Fibroblast of gingiva (primary cell): ENCODE results near the gene FKBP7.
A peak's percentile ranks its signal among the peaks of the same experiment; 100 is the strongest.
"Not testable (repeated sequence)": the region's sequence is repeated elsewhere in the genome, so short reads cannot be mapped to it uniquely, and the experiment has no call there.

ENCODE experiments used
- DNase-seq: peaks from one replicate; pipeline ENCODE4 v3.0.0-alpha.2; 2011; ENCODE audit warnings: low read depth

Gene FKBP7

DNA sequence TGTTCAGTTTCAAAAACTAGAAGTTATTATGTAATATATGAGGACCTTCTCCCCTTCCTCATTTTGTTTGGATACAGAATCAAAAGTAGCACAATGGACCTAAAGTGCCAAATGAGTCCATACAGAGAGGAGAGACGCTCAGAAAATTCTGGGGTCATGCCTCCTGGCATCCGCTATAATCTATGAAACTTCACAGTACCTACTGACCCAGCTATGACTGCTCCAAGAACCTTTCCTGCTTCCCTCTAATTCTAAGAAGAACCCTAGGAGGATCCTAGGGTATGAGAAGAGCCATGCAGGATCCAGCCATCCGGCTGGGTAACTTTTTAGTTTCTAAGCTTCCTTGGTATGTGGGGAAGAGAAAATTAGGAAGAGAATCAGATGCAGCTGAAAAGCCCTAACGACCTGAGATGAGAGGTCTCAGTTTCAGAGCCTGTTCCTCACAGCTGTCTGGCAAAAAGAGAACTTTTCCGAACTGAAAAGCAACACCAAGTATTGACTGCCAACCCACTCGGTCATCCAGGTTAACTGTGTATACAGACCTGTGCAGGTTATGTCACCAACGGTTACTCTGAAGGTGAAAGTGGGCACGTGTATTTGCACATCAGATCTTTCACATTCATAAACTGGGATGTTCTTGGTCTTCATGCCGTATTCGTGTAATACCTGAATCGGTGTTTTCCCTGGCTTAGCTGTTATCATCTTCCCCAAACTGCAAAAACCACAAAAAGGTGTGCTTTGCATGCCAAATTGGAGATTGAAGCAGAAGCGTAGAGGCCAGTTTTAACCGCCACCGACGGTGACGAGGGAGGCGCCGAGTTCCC, 28.5 kb downstream of the FKBP7 start:
- DNase-seq = peak; percentile 6

GRCh38 chr2:178448968-178449661, 29.3 kb downstream of the FKBP7 start:
- no peak for DNase-seq

DNA sequence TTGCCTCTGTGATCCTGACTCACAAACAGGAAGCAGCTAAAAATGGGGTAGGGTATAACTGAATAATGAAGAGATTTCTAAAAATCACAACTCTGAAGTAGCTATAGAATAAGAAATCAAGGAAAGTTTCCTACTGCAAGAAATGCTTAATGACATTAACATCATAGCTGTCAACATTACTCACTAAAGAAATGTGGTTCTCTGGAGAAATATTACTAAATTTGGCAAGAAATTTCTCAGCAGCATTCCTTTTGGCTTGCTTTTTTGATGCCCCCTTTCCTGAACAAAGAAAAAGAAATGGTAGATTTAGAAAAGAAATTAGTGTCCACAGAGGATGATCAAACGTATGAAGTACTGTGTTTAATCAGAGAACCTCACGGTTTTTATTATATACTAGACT, 37.0 kb downstream of the FKBP7 start:
- no peak for DNase-seq

DNA sequence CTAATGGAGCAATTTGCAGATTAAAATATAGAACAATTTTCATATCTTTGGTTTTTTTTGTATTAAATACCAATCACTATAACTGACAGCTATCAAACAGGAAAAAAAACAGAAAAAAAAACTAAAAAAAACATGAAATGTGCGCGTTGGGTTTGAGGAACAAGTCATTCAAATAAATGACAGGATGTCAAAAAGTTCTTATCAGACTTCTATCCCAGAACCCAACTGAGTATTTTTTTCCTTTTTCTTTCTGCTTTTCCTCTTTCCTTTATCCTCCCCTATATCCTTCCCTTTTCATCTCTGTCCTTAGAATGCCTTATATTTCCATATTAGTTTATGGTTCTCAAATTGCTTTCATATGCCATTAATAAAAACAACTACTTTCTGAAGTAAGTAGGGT, 41.7 kb downstream of the FKBP7 start:
- no peak for DNase-seq

GRCh38 chr2:178429336-178429735, 49.1 kb downstream of the FKBP7 start:
- DNase-seq = no peak

GRCh38 chr2:178428396-178428806, 50.0 kb downstream of the FKBP7 start:
- DNase-seq = no peak

DNA sequence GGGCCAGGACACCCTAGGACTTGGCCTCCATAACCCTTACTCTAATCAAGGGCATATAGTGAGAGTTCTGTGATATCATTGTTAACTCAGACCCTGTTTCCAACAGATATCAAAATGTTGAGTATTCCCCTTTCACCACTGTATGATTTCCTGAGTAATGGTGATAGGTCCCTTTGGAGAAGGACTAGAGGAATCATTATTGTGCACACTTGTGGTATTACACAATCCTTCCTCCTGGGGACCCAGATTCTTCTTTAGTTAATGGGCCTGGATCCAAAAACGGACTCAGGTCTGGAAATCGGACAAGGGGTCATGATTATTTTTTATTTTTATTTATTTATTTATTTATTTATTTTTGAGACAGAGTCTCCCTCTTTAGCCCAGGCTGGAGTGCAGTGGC, 50.9 kb downstream of the FKBP7 start:
- no peak for DNase-seq

DNA sequence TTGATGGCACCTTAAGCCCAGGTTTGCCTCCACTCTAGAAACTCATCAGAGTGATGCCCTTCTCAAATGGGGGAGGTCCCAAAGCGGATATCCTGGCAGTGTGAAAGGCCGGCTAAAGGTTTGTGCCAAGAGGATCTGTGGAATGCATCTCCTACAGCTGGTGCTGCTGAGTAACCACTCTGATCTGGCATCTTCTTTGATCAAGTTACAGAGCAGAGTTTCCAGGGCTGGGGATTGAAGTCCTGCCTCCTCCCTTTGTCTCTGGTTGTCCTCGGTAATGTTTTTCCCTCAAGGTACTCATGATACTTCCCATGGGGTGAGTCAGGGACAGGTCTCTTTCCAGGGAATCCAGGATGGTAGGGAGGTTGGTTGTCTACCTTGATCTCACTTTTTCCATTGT, 52.0 kb downstream of the FKBP7 start:
- DNase-seq = peak; percentile 42

GRCh38 chr2:178425255-178425827, 53.1 kb downstream of the FKBP7 start:
- no peak for DNase-seq

DNA sequence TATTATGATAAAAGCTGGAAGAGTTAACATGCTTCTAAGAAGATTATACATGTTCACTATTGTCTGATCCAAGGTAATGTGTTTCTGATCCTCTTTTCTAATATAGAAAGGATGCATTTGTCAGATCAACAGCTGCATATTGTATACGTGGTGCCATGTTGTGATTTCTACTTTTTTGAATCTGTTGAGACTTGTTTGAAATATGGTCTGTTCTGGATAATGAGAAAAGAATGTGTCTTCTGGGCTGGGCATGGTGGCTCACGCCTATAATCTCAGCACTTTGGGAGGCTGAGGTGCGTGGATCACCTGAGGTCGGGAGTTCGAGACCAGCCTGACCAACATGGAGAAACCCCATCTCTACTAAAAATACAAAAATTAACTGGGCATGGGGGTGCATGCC, 54.7 kb downstream of the FKBP7 start:
- DNase-seq = not testable (repeated sequence)

DNA sequence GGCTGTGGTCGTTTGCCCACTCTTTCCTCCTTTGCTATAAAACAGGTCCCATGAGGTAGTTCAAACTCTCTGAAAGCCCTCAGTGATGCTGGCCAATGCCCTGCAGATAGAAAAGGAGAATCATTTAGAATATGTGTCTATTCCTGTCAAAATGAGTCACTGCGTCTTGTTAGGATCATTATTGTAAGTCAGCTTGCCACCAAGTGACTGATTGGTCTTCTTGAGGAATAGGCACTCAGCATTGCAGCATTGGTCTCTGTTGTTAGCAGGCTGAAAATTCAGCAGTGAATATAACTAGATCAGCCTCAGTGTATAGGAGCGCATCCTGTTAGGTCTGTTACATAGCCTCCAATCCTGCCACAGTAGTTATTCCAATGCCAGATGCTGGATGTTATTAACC, 56.3 kb downstream of the FKBP7 start:
- DNase-seq = no peak

DNA sequence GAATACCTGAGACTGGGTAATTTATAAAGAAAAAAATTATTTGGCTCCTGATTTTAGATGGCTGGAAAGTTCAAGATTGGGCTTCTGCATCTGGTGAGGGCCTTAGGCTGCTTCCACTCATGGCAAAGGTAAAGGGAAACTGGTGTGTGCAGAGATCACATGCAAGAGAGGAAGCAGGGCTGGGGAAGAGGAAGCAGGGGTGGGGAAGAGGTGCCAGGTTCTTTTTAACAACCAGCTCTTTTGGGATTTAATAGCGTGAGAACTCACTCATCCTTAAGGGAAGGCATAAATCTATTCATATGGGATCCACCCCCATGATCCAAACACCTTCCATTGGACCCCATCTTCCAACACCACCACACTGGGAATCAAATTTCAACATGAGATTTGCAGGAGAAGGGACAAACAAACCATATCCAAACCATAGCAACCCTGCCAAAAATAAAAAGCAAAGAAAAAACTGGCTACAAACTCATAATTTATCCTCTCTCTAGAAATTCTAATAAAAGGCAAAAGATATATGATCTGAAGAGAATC, 57.9 kb downstream of the FKBP7 start:
- no peak for DNase-seq

- no peak for DNase-seq
Measured at GRCh38 chr2:178419123-178419522, 59.3 kb downstream of the FKBP7 start.

DNA sequence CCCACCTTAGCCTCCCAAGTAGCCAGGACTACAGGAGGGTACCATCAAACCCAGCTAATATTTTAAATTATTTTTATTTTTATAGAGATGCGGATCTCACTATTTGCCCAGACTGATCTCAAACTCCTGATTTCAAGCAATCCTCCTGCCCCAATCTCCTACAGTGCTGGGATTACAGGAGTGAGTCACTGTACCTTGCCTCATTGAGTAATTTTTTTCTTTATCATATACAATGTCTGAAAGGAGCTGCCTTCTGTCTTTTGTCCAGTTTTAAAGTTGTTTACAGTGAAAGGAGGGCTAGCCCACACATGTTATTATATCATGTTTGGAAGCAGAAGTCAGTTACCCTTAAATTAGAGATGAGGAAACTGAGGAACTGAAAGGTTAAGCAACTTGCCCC, 60.0 kb downstream of the FKBP7 start:
- no peak for DNase-seq

DNA sequence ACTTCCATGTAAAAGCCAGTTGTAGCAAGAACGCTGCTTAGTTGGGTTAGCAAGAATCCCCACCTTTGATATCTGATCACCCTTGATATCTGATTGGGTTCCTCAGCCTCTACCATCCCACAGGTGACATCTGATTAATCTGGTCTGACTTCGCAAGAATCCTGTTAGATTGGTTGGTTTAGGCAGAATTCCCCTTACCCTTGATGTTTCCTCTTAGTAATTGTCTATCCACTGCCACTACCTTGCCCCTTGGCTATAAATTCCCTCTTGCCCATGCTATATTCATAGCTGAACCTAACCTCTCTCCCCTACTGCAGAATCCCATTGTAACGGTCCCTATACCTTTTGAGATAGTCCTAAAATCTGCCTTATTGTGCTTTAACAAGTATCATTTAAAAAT, 60.5 kb downstream of the FKBP7 start:
- DNase-seq = no peak

DNA sequence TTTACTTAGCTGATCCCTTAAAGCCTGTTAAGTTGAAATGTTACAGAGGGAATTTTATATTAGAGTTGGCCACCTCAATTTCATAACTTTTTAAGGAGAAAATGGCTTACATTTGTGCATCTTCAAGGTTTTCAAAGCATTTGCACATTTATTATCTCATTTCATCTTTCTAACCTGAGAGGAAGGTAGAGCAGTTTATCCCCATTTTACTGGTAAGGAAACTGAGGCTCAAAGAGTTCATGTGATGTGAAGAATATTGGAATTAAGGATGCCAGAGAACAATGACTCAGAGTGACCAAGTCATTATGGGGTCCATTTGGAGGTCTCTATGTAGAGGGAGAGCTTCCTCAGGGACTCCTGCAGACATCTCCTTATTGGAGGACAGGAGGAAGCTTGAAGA, 62.4 kb downstream of the FKBP7 start:
- no peak for DNase-seq

- DNase-seq = peak; percentile 98
Measured at GRCh38 chr2:178414266-178415247, 63.8 kb downstream of the FKBP7 start.
